Measurements from ENCODE around the gene YTHDF2. TPM values are rescaled to one million over a fixed set of nuclear protein-coding genes. Genes with fewer than 3 reads are reported as not detected.

The YTHDF2 gene
- total and polyA plus RNA-seq, 8 donors: 60.4 to 82.5 (median 74.9) TPM

DNA sequence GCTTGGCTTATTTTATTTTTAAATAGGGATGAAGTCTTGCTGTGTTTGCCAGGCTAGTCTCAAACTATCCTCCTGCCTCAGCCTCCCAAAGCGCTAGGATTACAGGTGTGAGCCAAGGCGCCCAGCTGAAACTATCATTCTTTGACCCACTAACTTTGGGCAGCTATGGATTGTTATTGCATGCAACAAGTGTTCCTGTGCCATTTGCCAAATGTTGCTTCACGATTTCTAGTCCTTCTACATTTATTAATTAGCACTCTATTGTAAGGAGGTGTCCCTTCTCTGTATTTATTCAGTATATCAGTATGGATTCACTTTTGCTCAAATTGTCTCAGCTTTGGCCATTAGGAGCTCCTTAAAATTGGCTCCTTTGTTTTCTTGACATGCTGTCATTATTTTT lies 36.4 kb downstream of the YTHDF2 start:
- H3K4me1 ChIP-seq: peaks cover 6 to 13% of the 10 kb centered on the region in 2 donors
- DNase-seq: no peak
- intact Hi-C loops (cut with DNase I): no loop called here
- H3K9me3 ChIP-seq: no peaks in the 10 kb centered on the region
- TF ChIP-seq, protein P1, sequence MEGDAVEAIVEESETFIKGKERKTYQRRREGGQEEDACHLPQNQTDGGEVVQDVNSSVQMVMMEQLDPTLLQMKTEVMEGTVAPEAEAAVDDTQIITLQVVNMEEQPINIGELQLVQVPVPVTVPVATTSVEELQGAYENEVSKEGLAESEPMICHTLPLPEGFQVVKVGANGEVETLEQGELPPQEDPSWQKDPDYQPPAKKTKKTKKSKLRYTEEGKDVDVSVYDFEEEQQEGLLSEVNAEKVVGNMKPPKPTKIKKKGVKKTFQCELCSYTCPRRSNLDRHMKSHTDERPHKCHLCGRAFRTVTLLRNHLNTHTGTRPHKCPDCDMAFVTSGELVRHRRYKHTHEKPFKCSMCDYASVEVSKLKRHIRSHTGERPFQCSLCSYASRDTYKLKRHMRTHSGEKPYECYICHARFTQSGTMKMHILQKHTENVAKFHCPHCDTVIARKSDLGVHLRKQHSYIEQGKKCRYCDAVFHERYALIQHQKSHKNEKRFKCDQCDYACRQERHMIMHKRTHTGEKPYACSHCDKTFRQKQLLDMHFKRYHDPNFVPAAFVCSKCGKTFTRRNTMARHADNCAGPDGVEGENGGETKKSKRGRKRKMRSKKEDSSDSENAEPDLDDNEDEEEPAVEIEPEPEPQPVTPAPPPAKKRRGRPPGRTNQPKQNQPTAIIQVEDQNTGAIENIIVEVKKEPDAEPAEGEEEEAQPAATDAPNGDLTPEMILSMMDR (IDR thresholded peaks at IDR 0.05): no peak
- H3K4me3 ChIP-seq: no peak overlapping the region
- ATAC-seq: no peak
- H3K36me3 ChIP-seq: peaks cover 0 to 37% of the 10 kb centered on the region in 2 donors
- no peaks in the 10 kb centered on the region for H3K27me3 ChIP-seq
- no peak overlapping the region for H3K27ac ChIP-seq

DNA sequence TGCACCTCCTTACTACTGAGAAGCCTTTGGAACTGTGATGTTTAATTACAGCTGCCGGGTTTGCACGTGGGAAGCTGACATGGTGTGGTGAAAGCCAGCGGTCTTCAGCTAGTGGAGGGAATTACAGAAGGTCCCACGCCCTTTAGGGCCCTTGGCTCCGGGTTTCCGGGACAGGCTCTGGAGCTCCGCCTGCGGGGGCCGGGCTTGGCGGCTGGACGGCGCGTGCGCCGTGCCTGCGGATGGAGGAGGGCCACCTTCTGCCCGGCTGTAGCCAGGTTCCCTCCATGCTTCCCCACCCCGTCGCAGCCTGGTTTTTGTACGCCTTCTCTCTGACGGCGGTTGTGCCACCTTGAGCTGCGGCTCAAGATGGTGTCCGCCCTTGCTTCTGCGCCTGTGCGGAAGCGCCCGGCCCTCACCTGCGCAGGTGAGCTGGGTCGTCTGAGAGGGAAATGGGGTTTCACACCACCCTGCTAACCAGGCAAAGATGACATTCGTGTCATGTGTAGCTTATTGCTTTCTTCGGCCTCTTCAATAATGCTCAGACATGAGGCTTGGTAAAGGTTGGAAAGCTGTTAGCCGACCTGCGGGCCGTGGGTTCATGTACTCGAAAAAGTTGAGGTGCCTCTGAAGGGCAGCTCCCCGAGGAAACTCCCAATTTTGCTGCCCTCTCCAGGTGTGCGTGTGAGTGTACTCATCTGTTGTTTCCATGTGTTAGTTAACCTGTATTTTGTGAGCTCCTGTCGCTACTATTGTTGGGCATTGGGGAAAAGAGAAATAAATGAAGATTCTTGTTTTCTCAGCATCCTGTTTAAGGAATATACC lies 38.6 kb downstream of the YTHDF2 start:
- no peaks in the 10 kb centered on the region for H3K9me3 ChIP-seq
- H3K27me3 ChIP-seq: no peaks in the 10 kb centered on the region
- peak; percentile 36 to 96 (median 82) for DNase-seq
- peaks cover 0 to 17% of the 10 kb centered on the region in 2 donors for H3K36me3 ChIP-seq
- H3K4me1 ChIP-seq: peaks cover 6 to 24% of the 10 kb centered on the region in 2 donors
- peak overlapping the region; percentile 31 to 43 for H3K4me3 ChIP-seq
- peak; percentile 97 for ATAC-seq
- H3K27ac ChIP-seq: peak overlapping the region; percentile 46 to 71
- TF ChIP-seq, protein P1 (IDR thresholded peaks at IDR 0.05): no peak
- intact Hi-C loops (cut with DNase I): no loop called here

DNA sequence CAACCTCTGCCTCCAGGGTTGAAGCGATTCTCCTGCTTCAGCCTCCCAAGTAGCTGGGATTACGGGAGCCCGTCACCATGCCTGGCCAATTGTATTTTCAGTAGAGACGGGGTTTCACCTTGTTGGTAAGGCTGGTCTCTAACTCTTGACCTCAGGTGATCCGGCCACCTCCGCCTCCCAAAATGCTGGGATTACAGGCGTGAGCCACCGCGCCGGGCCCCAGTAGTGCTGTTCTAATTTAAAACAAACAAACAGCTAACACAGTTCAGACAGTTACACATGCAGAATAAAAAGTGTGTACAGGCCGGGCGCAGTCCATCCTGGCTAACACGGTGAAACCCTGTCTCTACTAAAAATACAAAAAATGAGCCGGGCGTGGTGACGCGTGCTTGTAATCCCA lies 39.6 kb downstream of the YTHDF2 start:
- intact Hi-C loops (cut with DNase I): no loop called here
- Histone ChIP-seq H3K27me3 (no peaks in the 10 kb centered on the region), H3K36me3 (peaks cover 0 to 10% of the 10 kb centered on the region in 2 donors), H3K9me3 (no peaks in the 10 kb centered on the region), H3K4me3 (no peak overlapping the region), H3K27ac (no peak overlapping the region), H3K4me1 (peaks cover 6 to 26% of the 10 kb centered on the region in 2 donors)
- TF ChIP-seq, protein P1 (IDR thresholded peaks at IDR 0.05): no peak
- DNase-seq (no peak), ATAC-seq (no peak)

DNA sequence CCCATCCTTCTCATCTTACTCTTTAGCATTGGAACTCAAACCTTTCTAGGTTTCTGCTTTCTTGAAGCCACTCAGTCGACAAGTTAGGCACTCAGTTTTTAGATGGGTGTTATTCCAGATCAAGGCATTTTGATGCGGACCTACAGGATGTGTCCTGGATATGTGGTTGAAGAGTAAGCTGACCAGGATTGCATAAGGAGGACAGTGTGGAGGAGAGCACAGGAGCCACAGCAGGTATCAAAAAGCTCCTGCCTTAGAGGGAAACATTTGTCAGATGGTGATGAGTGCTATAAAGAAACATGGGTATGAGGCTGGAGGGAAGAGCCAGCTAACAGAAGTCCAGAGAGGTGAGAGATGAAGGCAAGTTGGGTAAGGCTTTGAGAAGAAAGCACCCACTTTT lies 41.3 kb downstream of the YTHDF2 start:
- Histone ChIP-seq H3K9me3 (no peaks in the 10 kb centered on the region), H3K36me3 (peaks cover 0 to 9% of the 10 kb centered on the region in 2 donors), H3K27ac (no peak overlapping the region), H3K27me3 (no peaks in the 10 kb centered on the region), H3K4me3 (no peak overlapping the region), H3K4me1 (peaks cover 6 to 26% of the 10 kb centered on the region in 2 donors)
- intact Hi-C loops (cut with DNase I): no loop called here
- ATAC-seq (no peak), DNase-seq (no peak)
- TF ChIP-seq, protein P1 (IDR thresholded peaks at IDR 0.05): no peak

DNA sequence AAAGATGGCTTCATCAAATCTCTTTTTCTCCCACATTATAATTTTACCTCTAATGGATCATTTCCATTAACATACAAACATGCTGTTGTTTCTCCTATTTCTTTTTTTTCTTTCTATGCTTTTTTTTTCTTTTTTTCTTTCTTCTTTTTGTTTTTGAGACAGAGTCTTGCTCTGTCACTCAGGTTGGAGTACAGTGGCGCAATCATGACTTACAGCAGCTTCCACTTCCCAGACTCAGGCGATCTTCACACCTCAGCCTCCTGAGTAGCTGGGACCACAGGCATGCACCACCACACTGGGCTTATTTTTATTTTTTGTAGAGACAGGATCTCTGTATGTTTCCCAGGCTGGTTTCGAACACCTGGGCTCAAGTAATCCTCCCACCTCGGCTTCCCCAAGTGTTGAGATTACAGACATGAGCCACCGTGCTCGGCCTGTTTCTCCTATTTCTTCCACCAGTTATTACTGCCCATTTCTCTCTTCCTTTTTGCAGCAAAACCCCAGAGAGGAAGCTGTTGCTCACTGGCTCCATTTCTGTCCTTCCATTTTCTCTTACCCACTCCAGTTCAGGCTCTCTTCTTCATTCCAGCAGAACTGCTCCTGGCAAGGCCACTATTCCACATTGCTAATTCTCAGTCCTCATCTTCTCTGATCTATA lies 43.1 kb downstream of the YTHDF2 start:
- H3K27ac ChIP-seq: peak overlapping the region in 1 of 2 donors; percentile 55
- H3K36me3 ChIP-seq: no peaks in the 10 kb centered on the region
- intact Hi-C loops (cut with DNase I): loop anchor here (5.0 to 10.0 kb wide), 3 partner anchors 92 to 255 kb away; no protein-coding TSS in a partner anchor
- H3K4me3 ChIP-seq: no peak overlapping the region
- TF ChIP-seq, protein P1 (IDR thresholded peaks at IDR 0.05): no peak
- H3K9me3 ChIP-seq: no peaks in the 10 kb centered on the region
- DNase-seq: no peak
- ATAC-seq: no peak
- H3K27me3 ChIP-seq: no peaks in the 10 kb centered on the region
- peaks cover 2 to 17% of the 10 kb centered on the region in 2 donors for H3K4me1 ChIP-seq

Data from left lung (tissue), 10 donors.